Uterus (tissue), 2 donors: ENCODE results near the gene GADD45A.

Experiments
- POLR2A ChIP-seq, 2 donors: fragments of 450-650 bp; IDR thresholded peaks; one replicate each; pipeline ENCODE4 v1.6.1; 2016; ENCODE audit warnings: antibody characterized with exemption in 2 of 2, mild to moderate bottlenecking in 1 of 2, moderate library complexity in 1 of 2
- TF ChIP-seq, protein P1 (sequence below), 4 experiments: fragments of 200-600 bp in 2 of 4; fragments of 450-650 bp in 2 of 4; sonication (generic) in 2 of 4; IDR thresholded peaks; one replicate each; pipeline ENCODE4 v1.5.1; 2016 to 2019; ENCODE audit warnings: antibody characterized with exemption in 4 of 4, mild to moderate bottlenecking in 2 of 4, moderate library complexity in 1 of 4

GRCh38 chr1:67731322-67731721 lies 46.3 kb downstream of the GADD45A start:
- TF ChIP-seq, protein P1, sequence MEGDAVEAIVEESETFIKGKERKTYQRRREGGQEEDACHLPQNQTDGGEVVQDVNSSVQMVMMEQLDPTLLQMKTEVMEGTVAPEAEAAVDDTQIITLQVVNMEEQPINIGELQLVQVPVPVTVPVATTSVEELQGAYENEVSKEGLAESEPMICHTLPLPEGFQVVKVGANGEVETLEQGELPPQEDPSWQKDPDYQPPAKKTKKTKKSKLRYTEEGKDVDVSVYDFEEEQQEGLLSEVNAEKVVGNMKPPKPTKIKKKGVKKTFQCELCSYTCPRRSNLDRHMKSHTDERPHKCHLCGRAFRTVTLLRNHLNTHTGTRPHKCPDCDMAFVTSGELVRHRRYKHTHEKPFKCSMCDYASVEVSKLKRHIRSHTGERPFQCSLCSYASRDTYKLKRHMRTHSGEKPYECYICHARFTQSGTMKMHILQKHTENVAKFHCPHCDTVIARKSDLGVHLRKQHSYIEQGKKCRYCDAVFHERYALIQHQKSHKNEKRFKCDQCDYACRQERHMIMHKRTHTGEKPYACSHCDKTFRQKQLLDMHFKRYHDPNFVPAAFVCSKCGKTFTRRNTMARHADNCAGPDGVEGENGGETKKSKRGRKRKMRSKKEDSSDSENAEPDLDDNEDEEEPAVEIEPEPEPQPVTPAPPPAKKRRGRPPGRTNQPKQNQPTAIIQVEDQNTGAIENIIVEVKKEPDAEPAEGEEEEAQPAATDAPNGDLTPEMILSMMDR (IDR thresholded peaks at IDR 0.05): no peak
- TF ChIP-seq POLR2A (IDR thresholded peaks at IDR 0.05): no peak
